Measurements from ENCODE around the gene FSTL4.

Gene FSTL4

DNA sequence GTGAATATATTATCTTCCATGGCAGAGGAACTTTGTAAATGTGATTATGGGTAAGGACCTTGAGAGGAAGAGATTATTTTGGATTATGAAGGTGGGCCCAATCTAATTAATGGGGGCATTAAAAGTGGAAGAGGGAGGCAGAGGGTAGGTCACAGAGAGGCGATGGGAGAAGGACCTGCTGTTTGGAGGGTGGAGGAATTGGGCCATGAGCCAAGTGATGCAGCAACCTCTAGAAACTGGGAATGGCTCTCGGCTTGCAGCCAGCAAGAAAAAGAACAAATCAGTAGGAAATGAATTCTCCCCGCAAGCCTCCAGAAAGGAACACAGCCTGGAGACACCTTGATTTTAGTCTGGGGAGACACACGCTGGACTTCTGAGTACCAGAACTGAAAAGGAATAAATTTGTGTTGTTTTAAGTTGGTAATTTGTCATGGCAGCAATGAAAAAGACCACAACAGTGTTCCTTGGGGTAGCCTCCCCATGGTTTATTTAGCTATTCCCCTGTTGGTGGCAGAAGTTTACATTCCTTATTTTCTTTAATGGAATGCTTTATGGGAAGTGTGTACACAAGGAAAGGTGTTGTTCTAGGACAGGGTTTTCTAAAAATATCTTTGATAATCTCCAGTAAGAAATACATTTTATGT, 456.9 kb downstream of the FSTL4 start:
- no peak for ATAC-seq
- TF ChIP-seq, protein P1, sequence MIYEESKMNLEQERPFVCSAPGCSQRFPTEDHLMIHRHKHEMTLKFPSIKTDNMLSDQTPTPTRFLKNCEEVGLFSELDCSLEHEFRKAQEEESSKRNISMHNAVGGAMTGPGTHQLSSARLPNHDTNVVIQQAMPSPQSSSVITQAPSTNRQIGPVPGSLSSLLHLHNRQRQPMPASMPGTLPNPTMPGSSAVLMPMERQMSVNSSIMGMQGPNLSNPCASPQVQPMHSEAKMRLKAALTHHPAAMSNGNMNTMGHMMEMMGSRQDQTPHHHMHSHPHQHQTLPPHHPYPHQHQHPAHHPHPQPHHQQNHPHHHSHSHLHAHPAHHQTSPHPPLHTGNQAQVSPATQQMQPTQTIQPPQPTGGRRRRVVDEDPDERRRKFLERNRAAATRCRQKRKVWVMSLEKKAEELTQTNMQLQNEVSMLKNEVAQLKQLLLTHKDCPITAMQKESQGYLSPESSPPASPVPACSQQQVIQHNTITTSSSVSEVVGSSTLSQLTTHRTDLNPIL (CRISPR knock-in tag; IDR thresholded peaks at IDR 0.05; ENCODE audit: low read depth): no peak
- TF ChIP-seq PPARA (CRISPR knock-in tag; IDR thresholded peaks at IDR 0.05; ENCODE audit: borderline replicate concordance) (no peak), ISL1 (CRISPR knock-in tag; IDR thresholded peaks at IDR 0.05) (no peak), ARNTL (CRISPR knock-in tag; IDR thresholded peaks at IDR 0.05; ENCODE audit: borderline replicate concordance, low read depth) (no peak), ZC3H10 (CRISPR knock-in tag; IDR thresholded peaks at IDR 0.05) (no peak), ZNF70 (CRISPR knock-in tag; IDR thresholded peaks at IDR 0.05) (no peak), ZNF8 (CRISPR knock-in tag; IDR thresholded peaks at IDR 0.05) (no peak), SNAI2 (CRISPR knock-in tag; IDR thresholded peaks at IDR 0.05) (no peak), ESRRG (CRISPR knock-in tag; IDR thresholded peaks at IDR 0.05) (no peak), RARB (CRISPR knock-in tag; IDR thresholded peaks at IDR 0.05) (no peak)
- TF ChIP-seq, protein P2, sequence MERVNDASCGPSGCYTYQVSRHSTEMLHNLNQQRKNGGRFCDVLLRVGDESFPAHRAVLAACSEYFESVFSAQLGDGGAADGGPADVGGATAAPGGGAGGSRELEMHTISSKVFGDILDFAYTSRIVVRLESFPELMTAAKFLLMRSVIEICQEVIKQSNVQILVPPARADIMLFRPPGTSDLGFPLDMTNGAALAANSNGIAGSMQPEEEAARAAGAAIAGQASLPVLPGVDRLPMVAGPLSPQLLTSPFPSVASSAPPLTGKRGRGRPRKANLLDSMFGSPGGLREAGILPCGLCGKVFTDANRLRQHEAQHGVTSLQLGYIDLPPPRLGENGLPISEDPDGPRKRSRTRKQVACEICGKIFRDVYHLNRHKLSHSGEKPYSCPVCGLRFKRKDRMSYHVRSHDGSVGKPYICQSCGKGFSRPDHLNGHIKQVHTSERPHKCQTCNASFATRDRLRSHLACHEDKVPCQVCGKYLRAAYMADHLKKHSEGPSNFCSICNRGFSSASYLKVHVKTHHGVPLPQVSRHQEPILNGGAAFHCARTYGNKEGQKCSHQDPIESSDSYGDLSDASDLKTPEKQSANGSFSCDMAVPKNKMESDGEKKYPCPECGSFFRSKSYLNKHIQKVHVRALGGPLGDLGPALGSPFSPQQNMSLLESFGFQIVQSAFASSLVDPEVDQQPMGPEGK (CRISPR knock-in tag; IDR thresholded peaks at IDR 0.05; ENCODE audit: borderline replicate concordance): no peak
- TF ChIP-seq, protein P3, sequence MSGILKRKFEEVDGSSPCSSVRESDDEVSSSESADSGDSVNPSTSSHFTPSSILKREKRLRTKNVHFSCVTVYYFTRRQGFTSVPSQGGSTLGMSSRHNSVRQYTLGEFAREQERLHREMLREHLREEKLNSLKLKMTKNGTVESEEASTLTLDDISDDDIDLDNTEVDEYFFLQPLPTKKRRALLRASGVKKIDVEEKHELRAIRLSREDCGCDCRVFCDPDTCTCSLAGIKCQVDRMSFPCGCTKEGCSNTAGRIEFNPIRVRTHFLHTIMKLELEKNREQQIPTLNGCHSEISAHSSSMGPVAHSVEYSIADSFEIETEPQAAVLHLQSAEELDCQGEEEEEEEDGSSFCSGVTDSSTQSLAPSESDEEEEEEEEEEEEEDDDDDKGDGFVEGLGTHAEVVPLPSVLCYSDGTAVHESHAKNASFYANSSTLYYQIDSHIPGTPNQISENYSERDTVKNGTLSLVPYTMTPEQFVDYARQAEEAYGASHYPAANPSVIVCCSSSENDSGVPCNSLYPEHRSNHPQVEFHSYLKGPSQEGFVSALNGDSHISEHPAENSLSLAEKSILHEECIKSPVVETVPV (CRISPR knock-in tag; IDR thresholded peaks at IDR 0.05): no peak

DNA sequence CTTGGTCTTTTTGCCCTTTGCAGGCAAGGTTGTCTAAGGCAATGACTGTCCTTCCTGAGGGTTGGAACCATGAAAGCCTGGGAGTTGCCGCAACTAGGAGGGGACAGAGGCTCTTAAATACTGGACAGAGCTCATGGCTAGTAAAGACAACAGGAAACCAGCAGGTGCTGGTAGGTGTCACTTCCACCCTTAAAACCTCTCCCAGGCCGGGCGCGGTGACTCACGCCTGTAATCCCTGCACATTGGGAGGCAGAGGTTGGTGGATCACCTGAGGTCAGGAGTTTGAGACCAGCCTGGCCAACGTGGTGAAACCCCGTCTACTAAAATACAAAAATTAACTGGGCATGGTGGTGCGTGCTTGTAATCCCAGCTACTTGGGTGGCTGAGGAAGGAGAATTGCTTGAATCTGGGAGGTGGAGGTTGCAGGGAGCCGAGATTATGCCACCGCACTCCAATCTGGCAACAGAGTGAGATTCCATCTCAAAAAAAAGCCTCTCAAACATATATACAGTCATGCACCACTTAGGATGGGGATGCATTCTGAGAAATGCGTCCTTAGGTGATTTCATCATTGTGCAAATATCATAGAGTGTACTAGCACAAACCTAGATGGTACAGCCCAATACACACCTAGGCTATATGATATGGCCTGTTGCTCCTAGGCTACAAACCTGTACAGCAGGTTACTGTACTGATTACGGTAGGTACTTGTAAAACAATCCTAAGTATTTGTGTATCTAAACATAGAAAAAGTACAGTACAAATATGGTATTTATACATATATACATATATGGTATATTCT, 457.9 kb downstream of the FSTL4 start:
- TF ChIP-seq OSR1 (CRISPR knock-in tag; IDR thresholded peaks at IDR 0.05) (no peak), BACH2 (CRISPR knock-in tag; IDR thresholded peaks at IDR 0.05; ENCODE audit: borderline replicate concordance) (no peak), PPARA (CRISPR knock-in tag; IDR thresholded peaks at IDR 0.05; ENCODE audit: borderline replicate concordance) (no peak), TOX (CRISPR knock-in tag; IDR thresholded peaks at IDR 0.05; ENCODE audit: borderline replicate concordance) (no peak), SNAI2 (CRISPR knock-in tag; IDR thresholded peaks at IDR 0.05) (no peak), ZNF8 (CRISPR knock-in tag; IDR thresholded peaks at IDR 0.05) (no peak), ARNTL (CRISPR knock-in tag; IDR thresholded peaks at IDR 0.05; ENCODE audit: borderline replicate concordance, low read depth) (no peak), TCF4 (CRISPR knock-in tag; IDR thresholded peaks at IDR 0.05; ENCODE audit: borderline replicate concordance) (no peak)
- TF ChIP-seq, protein P3 (CRISPR knock-in tag; IDR thresholded peaks at IDR 0.05): no peak
- ATAC-seq: no peak

DNA sequence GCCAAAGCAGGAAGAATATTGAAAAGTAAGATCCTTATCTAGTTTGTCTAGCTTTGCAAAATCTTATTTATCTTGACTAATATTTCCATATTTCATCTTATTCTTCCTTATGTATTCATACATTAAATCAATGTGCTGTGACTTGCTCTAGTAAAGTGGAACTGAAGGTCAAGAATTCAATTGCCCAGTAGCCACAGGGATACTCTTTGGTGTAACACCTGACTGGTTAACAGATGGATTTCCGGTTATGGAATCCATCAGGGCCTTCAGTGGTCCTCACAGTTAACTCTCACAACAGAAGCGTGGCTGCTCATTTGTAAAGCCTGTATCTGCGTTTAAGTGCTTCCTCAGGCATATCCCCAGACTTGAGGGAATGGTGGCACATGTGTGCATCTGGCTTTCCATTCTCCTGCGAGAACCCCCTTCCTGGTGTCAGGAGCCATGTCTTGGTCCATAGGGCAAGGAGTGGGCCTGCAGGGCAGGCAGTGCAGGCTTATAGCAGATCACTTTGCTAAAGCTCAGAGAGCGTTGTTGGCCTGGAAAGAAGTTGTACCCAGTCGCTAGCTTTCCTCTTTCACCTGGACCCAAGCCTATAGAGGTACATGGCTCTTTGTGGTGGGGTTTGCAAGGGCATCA, 461.3 kb downstream of the FSTL4 start:
- no peak for ATAC-seq
- TF ChIP-seq ZFP3 (CRISPR knock-in tag; IDR thresholded peaks at IDR 0.05) (no peak), PPARA (CRISPR knock-in tag; IDR thresholded peaks at IDR 0.05; ENCODE audit: borderline replicate concordance) (no peak), SNAI2 (CRISPR knock-in tag; IDR thresholded peaks at IDR 0.05) (no peak), ESRRG (CRISPR knock-in tag; IDR thresholded peaks at IDR 0.05) (no peak), CSDC2 (CRISPR knock-in tag; IDR thresholded peaks at IDR 0.05) (no peak)

DNA sequence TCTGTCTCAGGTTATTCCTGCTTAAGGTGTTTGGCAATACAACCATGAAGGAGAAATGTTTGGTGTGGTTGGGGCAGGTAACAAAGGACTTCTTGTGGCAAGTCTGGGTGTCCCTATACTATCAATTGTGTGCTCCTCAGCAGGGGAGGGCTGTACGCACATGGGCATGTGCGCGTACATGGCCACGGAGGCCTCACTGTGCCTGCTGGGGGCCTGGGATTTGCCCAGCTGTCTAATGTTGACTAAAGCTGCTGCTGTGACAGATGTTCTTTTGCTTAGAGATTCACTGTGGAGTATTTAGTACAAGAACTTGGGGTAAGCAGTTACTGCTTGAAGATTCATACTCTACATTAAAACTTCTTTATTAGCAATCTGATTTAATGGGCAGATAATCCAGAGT, 463.0 kb downstream of the FSTL4 start:
- no peak for ATAC-seq
- TF ChIP-seq BACH2 (CRISPR knock-in tag; IDR thresholded peaks at IDR 0.05; ENCODE audit: borderline replicate concordance): no peak
- no peak for TF ChIP-seq TCF4 (CRISPR knock-in tag; IDR thresholded peaks at IDR 0.05; ENCODE audit: borderline replicate concordance)
- TF ChIP-seq SNAI2 (CRISPR knock-in tag; IDR thresholded peaks at IDR 0.05): no peak
- TF ChIP-seq, protein P1 (CRISPR knock-in tag; IDR thresholded peaks at IDR 0.05; ENCODE audit: low read depth): no peak
- TF ChIP-seq GLIS3 (CRISPR knock-in tag; IDR thresholded peaks at IDR 0.05): no peak
- TF ChIP-seq ZC3H10 (CRISPR knock-in tag; IDR thresholded peaks at IDR 0.05): no peak
- no peak for TF ChIP-seq RARB (CRISPR knock-in tag; IDR thresholded peaks at IDR 0.05)
- no peak for TF ChIP-seq ISL1 (CRISPR knock-in tag; IDR thresholded peaks at IDR 0.05)
- TF ChIP-seq ARNTL (CRISPR knock-in tag; IDR thresholded peaks at IDR 0.05; ENCODE audit: borderline replicate concordance, low read depth): no peak
- TF ChIP-seq ESRRG (CRISPR knock-in tag; IDR thresholded peaks at IDR 0.05): no peak
- TF ChIP-seq ZFP3 (CRISPR knock-in tag; IDR thresholded peaks at IDR 0.05): no peak
- no peak for TF ChIP-seq ZNF70 (CRISPR knock-in tag; IDR thresholded peaks at IDR 0.05)
- TF ChIP-seq ZNF565 (CRISPR knock-in tag; conservative IDR thresholded peaks at IDR 0.05; ENCODE audit: low read depth): no peak
- TF ChIP-seq, protein P3 (CRISPR knock-in tag; IDR thresholded peaks at IDR 0.05): no peak
- TF ChIP-seq, protein P2 (CRISPR knock-in tag; IDR thresholded peaks at IDR 0.05; ENCODE audit: borderline replicate concordance): no peak
- TF ChIP-seq ZFP30 (CRISPR knock-in tag; IDR thresholded peaks at IDR 0.05): no peak
